ENCODE results near the gene FUT1. TPM values are rescaled to one million over a fixed set of nuclear protein-coding genes. Genes with fewer than 3 reads are reported as not detected.

Gene FUT1
- total RNA-seq, 1 donor from 2014 or later, result 0.23 TPM

GRCh38 chr19:48756686-48757085 is 4.2 kb upstream of the FUT1 start:
- H3K27me3 Mint-ChIP-seq, result peaks cover 28% of the 10 kb centered on the region
- H3K4me3 Mint-ChIP-seq, result no peak overlapping the region
- no peaks in the 10 kb centered on the region for H3K9me3 Mint-ChIP-seq
- intact Hi-C loops (cut with micrococcal nuclease), result no loop called here
- no peak for DNase-seq
- H3K27ac Mint-ChIP-seq, result no peak overlapping the region
- H3K36me3 Mint-ChIP-seq (ENCODE audit: low read depth), result no peaks in the 10 kb centered on the region
- H3K4me1 Mint-ChIP-seq, result peaks cover 16% of the 10 kb centered on the region

- no peak overlapping the region for H3K4me3 Mint-ChIP-seq
- peaks cover 26% of the 10 kb centered on the region for H3K27me3 Mint-ChIP-seq
- peaks cover 17% of the 10 kb centered on the region for H3K4me1 Mint-ChIP-seq
- DNase-seq, result no peak
- no peaks in the 10 kb centered on the region for H3K9me3 Mint-ChIP-seq
- H3K27ac Mint-ChIP-seq, result no peak overlapping the region
- no peaks in the 10 kb centered on the region for H3K36me3 Mint-ChIP-seq (ENCODE audit: low read depth)
- intact Hi-C loops (cut with micrococcal nuclease), result no loop called here
These were observed 3.8 kb upstream of the FUT1 start for GRCh38 chr19:48756212-48756611.

GRCh38 chr19:48755787-48756186 is 3.3 kb upstream of the FUT1 start:
- Mint-ChIP-seq H3K27ac (no peak overlapping the region), H3K9me3 (no peaks in the 10 kb centered on the region), H3K4me1 (peaks cover 19% of the 10 kb centered on the region), H3K36me3 (ENCODE audit: low read depth) (no peaks in the 10 kb centered on the region), H3K4me3 (no peak overlapping the region), H3K27me3 (peaks cover 27% of the 10 kb centered on the region)
- intact Hi-C loops (cut with micrococcal nuclease), result no loop called here
- no peak for DNase-seq

- H3K27ac Mint-ChIP-seq, result no peak within 1 kb of the TSS
- peaks cover 25% of the 10 kb centered on the region for H3K27me3 Mint-ChIP-seq
- intact Hi-C loops (cut with micrococcal nuclease), result no loop called here
- no peak for DNase-seq
- peak within 1 kb of the TSS; percentile 52 for H3K4me3 Mint-ChIP-seq
- H3K4me1 Mint-ChIP-seq, result peaks cover 15% of the 10 kb centered on the region
- no peaks in the 10 kb centered on the region for H3K36me3 Mint-ChIP-seq (ENCODE audit: low read depth)
- H3K9me3 Mint-ChIP-seq, result no peaks in the 10 kb centered on the region
These were observed 2.7 kb upstream of the FUT1 start, which contains the start of gene FGF21 for GRCh38 chr19:48755084-48755641. FGF21 (plus strand) TSS chr19:48755524; CDS start chr19:48756237, 713 bp downstream.

- no peak for DNase-seq
- no peak overlapping the region for H3K27ac Mint-ChIP-seq
- H3K9me3 Mint-ChIP-seq, result no peaks in the 10 kb centered on the region
- peak overlapping the region; percentile 71 for H3K4me3 Mint-ChIP-seq
- intact Hi-C loops (cut with micrococcal nuclease), result no loop called here
- H3K4me1 Mint-ChIP-seq, result peaks cover 18% of the 10 kb centered on the region
- H3K27me3 Mint-ChIP-seq, result peaks cover 25% of the 10 kb centered on the region
- H3K36me3 Mint-ChIP-seq (ENCODE audit: low read depth), result no peaks in the 10 kb centered on the region
These were observed 471 bp downstream of the FUT1 start for GRCh38 chr19:48751845-48752495.

- no peak for DNase-seq
- no peaks in the 10 kb centered on the region for H3K36me3 Mint-ChIP-seq (ENCODE audit: low read depth)
- peaks cover 27% of the 10 kb centered on the region for H3K27me3 Mint-ChIP-seq
- no peak overlapping the region for H3K27ac Mint-ChIP-seq
- peak overlapping the region; percentile 31 for H3K4me3 Mint-ChIP-seq
- intact Hi-C loops (cut with micrococcal nuclease), result no loop called here
- no peaks in the 10 kb centered on the region for H3K9me3 Mint-ChIP-seq
- H3K4me1 Mint-ChIP-seq, result peaks cover 23% of the 10 kb centered on the region
These were observed 1.5 kb downstream of the FUT1 start for GRCh38 chr19:48750771-48751504.

- H3K9me3 Mint-ChIP-seq, result no peaks in the 10 kb centered on the region
- no peak for DNase-seq
- no peak overlapping the region for H3K4me3 Mint-ChIP-seq
- H3K4me1 Mint-ChIP-seq, result peaks cover 26% of the 10 kb centered on the region
- no peaks in the 10 kb centered on the region for H3K36me3 Mint-ChIP-seq (ENCODE audit: low read depth)
- H3K27me3 Mint-ChIP-seq, result peaks cover 27% of the 10 kb centered on the region
- intact Hi-C loops (cut with micrococcal nuclease), result no loop called here
- no peak overlapping the region for H3K27ac Mint-ChIP-seq
These were observed 2.1 kb downstream of the FUT1 start for GRCh38 chr19:48750351-48750750.

GRCh38 chr19:48749571-48750198 is 2.8 kb downstream of the FUT1 start:
- H3K36me3 Mint-ChIP-seq (ENCODE audit: low read depth), result no peaks in the 10 kb centered on the region
- H3K27ac Mint-ChIP-seq, result no peak overlapping the region
- intact Hi-C loops (cut with micrococcal nuclease), result no loop called here
- no peaks in the 10 kb centered on the region for H3K9me3 Mint-ChIP-seq
- H3K27me3 Mint-ChIP-seq, result peaks cover 26% of the 10 kb centered on the region
- H3K4me1 Mint-ChIP-seq, result peaks cover 26% of the 10 kb centered on the region
- DNase-seq, result no peak
- no peak overlapping the region for H3K4me3 Mint-ChIP-seq

- peak; percentile 90 for DNase-seq
- Mint-ChIP-seq H3K9me3 (no peaks in the 10 kb centered on the region), H3K27ac (peak within 1 kb of the TSS; percentile 20), H3K4me3 (peak within 1 kb of the TSS; percentile 70), H3K4me1 (peaks cover 15% of the 10 kb centered on the region), H3K36me3 (ENCODE audit: low read depth) (no peaks in the 10 kb centered on the region), H3K27me3 (peaks cover 13% of the 10 kb centered on the region)
- intact Hi-C loops (cut with micrococcal nuclease), result no loop called here
These were observed 5.5 kb downstream of the FUT1 start, which contains the start of gene IZUMO1 for GRCh38 chr19:48746738-48747575. IZUMO1 (minus strand) TSS chr19:48746909; CDS start chr19:48745859, 1,050 bp downstream.

GRCh38 chr19:48746110-48746509 is 6.3 kb downstream of the FUT1 start:
- intact Hi-C loops (cut with micrococcal nuclease), result no loop called here
- no peaks in the 10 kb centered on the region for H3K36me3 Mint-ChIP-seq (ENCODE audit: low read depth)
- no peak overlapping the region for H3K27ac Mint-ChIP-seq
- H3K4me3 Mint-ChIP-seq, result peak overlapping the region; percentile 70
- DNase-seq, result no peak
- H3K4me1 Mint-ChIP-seq, result peaks cover 15% of the 10 kb centered on the region
- no peaks in the 10 kb centered on the region for H3K9me3 Mint-ChIP-seq
- H3K27me3 Mint-ChIP-seq, result peaks cover 11% of the 10 kb centered on the region

GRCh38 chr19:48745208-48745995 is 7.0 kb downstream of the FUT1 start:
- peak overlapping the region; percentile 57 for H3K27ac Mint-ChIP-seq
- peaks cover 8% of the 10 kb centered on the region for H3K27me3 Mint-ChIP-seq
- no peaks in the 10 kb centered on the region for H3K9me3 Mint-ChIP-seq
- H3K4me3 Mint-ChIP-seq, result no peak overlapping the region
- H3K4me1 Mint-ChIP-seq, result peaks cover 17% of the 10 kb centered on the region
- DNase-seq, result peak; percentile 86
- H3K36me3 Mint-ChIP-seq (ENCODE audit: low read depth), result no peaks in the 10 kb centered on the region
- intact Hi-C loops (cut with micrococcal nuclease), result loop anchor here (1.0 kb wide), 1 partner anchor 24 kb away; no protein-coding TSS in a partner anchor

- intact Hi-C loops (cut with micrococcal nuclease), result no loop called here
- Mint-ChIP-seq H3K36me3 (ENCODE audit: low read depth) (no peaks in the 10 kb centered on the region), H3K27ac (no peak overlapping the region), H3K4me1 (peaks cover 19% of the 10 kb centered on the region), H3K27me3 (peaks cover 11% of the 10 kb centered on the region), H3K9me3 (no peaks in the 10 kb centered on the region), H3K4me3 (no peak overlapping the region)
- DNase-seq, result no peak
These were observed 10.3 kb downstream of the FUT1 start for GRCh38 chr19:48742096-48742495.
